LNCAP (cell line): ENCODE data around the gene ABHD15.

Experiments
- TF ChIP-seq, protein P1 (sequence below): fragments of 450-650 bp; IDR thresholded peaks from 2 replicates; pipeline ENCODE4 v1.5.1; 2017; ENCODE audit warnings: mild to moderate bottlenecking

ABHD15 gene

DNA sequence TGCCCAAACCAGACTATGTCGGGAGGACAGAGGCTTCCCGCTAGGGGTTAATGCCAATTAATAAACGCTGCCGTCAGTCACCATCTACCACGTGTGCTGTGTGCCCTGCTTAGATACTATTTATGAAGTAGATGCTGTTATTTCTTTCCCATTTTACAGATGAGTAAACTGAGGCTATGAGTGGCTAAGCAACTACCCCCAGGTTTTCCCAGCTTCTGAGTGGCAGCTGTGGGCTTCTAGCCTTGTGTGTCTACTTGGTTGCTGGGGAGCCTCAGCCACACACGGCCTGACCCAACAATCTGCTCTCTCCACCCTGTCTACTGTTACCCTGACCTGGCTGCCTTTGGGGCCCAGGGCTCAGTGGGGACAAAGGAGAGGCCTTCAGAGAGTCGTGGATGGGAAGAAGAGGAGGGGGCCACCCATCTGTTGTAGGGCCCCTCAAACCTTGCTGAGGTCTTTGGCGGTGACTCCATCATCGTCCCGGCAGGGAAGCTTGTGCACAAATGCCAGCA, 15.5 kb upstream of the ABHD15 start:
- TF ChIP-seq, protein P1, sequence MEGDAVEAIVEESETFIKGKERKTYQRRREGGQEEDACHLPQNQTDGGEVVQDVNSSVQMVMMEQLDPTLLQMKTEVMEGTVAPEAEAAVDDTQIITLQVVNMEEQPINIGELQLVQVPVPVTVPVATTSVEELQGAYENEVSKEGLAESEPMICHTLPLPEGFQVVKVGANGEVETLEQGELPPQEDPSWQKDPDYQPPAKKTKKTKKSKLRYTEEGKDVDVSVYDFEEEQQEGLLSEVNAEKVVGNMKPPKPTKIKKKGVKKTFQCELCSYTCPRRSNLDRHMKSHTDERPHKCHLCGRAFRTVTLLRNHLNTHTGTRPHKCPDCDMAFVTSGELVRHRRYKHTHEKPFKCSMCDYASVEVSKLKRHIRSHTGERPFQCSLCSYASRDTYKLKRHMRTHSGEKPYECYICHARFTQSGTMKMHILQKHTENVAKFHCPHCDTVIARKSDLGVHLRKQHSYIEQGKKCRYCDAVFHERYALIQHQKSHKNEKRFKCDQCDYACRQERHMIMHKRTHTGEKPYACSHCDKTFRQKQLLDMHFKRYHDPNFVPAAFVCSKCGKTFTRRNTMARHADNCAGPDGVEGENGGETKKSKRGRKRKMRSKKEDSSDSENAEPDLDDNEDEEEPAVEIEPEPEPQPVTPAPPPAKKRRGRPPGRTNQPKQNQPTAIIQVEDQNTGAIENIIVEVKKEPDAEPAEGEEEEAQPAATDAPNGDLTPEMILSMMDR = no peak

DNA sequence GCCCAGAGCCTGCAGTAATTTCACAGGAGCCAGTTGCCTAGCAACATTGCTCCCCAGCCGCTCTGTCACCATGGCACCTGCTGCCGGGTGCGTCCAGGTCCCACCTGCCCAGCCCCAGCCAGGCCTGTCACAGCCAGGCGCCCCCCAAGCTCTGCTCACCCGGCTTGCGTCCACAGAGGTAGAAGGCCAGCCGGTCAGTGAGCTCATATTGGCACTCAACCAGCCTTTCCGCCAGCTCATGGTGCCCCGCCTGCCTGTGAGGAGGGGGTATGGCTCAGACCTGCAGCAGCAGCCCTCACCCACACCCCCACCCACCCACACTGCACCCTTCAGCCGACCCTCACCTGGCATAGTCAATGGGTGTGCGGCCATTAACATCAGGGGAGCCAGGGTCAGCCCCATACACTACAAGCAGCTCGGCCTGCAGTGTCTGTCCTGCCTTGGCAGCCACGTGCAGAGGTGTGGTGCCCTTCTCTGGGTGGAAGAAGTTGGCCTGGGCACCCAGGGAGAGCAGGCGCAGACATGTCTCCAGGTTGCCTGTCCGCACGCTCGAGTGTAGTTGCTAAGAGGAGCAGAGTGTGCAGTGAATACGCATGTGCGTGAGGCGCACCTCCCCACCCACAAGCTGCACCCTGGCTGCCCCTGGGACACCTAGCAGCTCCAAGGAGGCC, 14.9 kb upstream of the ABHD15 start:
- TF ChIP-seq, protein P1 = no peak

DNA sequence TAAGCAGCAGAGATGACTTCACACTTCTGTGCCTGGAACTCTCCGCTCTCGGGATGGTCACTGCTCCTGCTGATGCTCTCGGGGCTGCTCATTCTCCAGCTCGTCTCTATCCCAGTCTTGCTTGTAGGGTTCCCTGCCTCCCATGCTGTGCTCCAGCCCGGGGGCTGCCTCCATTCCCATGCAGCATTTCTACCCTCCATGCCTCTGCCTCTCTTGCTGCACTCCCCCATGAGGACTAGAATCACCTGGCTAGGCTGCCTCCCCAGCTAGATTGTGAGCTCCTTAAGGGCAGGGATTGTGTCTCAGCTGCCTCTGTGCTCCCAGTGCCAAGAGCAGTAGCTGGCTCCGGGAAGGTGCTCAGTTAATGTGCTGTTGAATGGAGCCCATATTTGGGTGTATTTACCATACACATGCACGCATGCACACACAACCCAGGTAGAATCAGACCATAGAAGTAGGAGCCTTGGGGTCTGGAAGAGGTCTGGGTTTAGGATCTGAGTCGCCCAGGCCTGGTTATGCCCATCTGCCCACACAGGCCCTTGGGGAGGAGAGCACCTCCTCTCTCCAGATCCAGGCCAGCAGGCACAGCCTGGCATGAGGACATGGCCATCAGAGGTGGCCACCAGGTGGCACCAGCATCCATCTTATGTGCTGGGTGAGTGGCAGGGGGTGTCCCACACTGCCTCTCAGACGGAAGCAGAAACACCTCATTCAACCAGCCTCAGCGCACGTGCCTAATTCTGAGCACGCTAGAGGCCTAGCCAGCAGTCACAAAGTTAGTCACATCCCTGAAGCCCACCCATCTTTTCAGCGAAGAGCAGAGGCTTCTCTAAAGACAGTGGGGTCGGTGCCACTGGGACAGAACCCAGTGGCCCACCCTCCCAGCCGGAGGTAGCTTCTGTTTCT, 13.3 kb upstream of the ABHD15 start:
- TF ChIP-seq, protein P1 = peak; percentile 90

DNA sequence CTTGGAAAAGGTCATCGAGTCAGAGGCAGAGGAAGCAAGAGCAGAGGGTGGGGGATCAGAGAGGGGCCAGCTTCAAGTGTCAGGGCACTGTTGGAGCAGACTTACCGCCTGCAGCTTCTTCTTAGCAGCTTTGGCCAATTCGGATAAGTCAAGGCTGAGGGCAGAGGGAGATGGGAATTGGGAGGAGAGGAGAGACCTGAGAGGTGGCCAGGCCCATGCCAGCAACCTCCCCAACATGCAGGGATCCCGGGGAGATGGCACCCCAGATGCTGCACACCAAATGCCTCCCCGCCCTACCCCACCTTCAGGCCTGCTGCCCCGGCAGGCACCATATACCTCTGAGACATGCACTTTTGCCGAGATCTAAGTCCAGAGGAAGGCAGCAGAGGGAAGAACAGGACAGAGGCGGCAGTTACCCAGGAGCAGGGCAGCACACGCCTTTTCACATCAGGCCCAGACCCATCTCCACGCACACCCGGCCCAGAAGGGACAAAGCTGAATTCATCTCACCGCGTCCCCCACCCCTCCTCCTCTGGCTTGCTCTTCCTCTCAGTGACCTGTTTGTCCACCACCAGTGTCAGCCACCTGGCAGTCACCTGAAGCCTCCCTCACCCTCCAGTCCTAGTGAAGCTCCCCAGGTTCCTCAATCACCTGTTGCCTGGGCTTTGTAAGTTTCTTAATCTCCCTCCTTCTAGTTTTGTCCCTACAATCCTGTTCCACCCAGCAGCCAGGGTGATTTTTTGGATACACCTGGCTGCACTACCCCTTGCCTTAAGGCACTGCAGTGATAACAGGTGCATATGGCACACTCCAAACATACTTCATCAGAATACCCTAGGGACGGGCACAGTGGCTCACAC, 12.0 kb upstream of the ABHD15 start:
- TF ChIP-seq, protein P1 = no peak

DNA sequence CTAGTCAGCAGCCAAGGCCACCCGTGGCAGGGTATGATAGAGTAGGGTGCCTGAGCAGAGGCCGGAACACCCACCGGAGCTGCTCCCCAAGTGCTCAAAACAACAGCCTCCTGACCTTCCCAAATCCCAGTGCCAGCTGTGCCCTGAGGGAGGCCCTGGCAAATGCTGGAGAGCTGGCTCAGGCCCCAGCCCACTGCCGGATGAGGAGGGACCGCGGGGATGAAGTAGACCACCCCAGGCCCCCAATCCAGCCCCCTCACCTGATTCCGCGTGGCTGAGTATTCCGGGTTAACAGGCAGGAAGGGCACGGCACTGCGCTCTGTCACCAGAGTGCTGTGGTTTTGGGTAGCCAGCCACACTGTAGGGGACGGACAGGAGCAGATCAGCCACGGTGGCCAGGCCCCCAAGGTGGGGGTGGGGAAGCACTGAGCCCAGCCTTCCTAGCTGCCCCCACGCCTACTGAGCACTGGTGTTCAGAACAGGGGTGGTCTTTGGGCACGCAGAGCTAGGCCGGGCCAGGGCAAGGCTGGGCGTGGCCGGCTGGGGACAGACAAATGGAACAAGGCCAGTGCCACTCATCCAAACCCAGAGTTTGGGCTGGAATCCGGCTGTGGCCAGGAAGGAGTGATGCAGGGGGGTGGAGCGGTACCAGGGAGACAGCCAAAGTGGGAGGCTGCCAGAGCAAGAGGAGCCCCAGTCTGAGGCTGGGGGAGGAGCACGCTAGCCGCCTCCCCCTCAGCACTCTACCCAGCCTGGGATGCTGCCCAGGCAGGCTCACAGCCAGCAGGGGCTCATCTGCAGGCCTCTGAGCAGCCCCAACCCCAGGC, 10.8 kb upstream of the ABHD15 start:
- TF ChIP-seq, protein P1 = no peak

DNA sequence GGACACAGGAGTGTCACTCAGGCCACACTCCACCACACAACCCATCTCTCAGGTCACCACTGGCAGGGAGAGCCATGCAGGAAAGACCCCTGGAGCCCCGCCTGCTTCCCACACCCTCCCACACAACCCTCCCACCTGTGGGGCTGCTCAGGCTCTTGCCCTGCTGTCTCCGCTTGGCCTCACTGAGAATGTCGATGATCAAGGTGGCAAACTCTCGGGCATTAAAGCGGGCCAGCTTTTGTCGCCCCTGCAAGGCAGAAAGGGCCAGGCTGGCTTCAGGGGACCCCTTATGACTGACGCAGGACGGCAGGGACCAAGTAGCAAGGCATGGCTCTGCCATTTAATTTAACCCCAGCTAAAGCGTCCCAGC, 10.1 kb upstream of the ABHD15 start:
- TF ChIP-seq, protein P1 = no peak
